Ishikawa (cell line): ENCODE results near the gene SNRPE.

Source experiments
- CEBPB ChIP-seq: IDR thresholded peaks from 2 replicates; pipeline ENCODE4 v1.6.1; 2012
- EGR1 ChIP-seq: IDR thresholded peaks from 2 replicates; pipeline ENCODE4 v1.6.1; 2012
- EP300 ChIP-seq: IDR thresholded peaks from 2 replicates; pipeline ENCODE4 v1.6.1; 2012; ENCODE audit warnings: borderline replicate concordance
- FOXM1 ChIP-seq: IDR thresholded peaks from 2 replicates; pipeline ENCODE4 v1.6.1; 2012; ENCODE audit warnings: low read depth, borderline replicate concordance
- RAD21 ChIP-seq: IDR thresholded peaks from 2 replicates; pipeline ENCODE4 v1.6.1; 2012; ENCODE audit warnings: low read depth
- YY1 ChIP-seq: IDR thresholded peaks from 2 replicates; pipeline ENCODE4 v1.6.1; 2012; ENCODE audit warnings: low read depth
- ZBTB7A ChIP-seq: IDR thresholded peaks from 2 replicates; pipeline ENCODE4 v1.6.1; 2012; ENCODE audit warnings: low read depth
- TF ChIP-seq, protein P1 (sequence below): IDR thresholded peaks from 2 replicates; pipeline ENCODE4 v1.6.1; 2012

DNA sequence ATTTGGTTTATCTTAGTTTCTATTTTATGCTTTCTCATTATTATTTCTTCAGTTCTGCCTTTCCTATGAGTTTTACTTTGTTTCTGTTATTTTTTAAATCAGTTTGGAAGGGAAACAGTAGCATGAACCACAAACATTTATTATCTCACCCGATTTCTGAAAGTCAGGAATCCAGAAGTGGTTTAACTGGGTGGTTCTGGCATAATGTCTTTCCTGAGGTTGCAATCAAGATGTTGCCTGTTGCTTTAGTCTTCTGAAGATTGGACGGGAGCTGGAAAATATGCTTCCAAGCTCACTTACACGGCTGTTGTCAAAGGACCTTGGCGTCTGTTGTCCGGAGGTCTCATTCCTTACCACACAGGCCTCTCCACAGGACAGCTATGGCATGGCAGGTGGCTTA lies 50.4 kb downstream of the SNRPE start:
- TF ChIP-seq, protein P1, sequence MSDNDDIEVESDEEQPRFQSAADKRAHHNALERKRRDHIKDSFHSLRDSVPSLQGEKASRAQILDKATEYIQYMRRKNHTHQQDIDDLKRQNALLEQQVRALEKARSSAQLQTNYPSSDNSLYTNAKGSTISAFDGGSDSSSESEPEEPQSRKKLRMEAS: no peak
- TF ChIP-seq CEBPB (no peak), RAD21 (no peak), EGR1 (no peak), ZBTB7A (no peak), YY1 (no peak), FOXM1 (no peak), EP300 (no peak)
